GM19239 (cell line): ENCODE data around the gene SCNN1B.
A peak's percentile ranks its signal among the peaks of the same experiment; 100 is the strongest.
"Not testable (repeated sequence)": the region's sequence is repeated elsewhere in the genome, so short reads cannot be mapped to it uniquely, and the experiment has no call there.

Source experiments
- DNase-seq: peaks from one replicate; pipeline ENCODE4 v3.0.0; 2011; ENCODE audit warnings: low spot score; ENCODE audit not compliant: insufficient read length
- FAIRE-seq: peaks from 2 replicates; lab custom pipeline; 2011; peaks lifted over from hg19 to GRCh38; lab: Jason Lieb, UNC

Gene SCNN1B

DNA sequence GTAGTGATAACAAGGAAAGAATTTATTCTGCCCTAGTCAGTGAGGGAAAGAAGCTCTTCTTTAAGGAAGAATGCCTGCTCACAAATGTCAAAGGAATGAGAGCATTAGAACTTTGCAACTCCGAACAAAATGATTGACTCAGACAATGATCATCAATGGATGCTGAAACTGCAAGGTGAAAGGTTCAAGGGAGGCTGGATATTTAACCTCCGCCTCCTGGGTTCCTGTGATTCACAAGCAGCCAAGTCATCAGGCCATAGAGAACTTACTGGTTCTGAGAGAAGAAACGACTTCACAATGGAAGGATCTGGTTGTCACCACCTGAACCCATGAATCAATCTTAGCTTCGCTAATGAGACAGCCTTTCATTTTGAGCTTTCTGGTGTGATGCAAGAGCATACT, 16.0 kb upstream of the SCNN1B start:
- DNase-seq, result no peak
- no peak for FAIRE-seq

DNA sequence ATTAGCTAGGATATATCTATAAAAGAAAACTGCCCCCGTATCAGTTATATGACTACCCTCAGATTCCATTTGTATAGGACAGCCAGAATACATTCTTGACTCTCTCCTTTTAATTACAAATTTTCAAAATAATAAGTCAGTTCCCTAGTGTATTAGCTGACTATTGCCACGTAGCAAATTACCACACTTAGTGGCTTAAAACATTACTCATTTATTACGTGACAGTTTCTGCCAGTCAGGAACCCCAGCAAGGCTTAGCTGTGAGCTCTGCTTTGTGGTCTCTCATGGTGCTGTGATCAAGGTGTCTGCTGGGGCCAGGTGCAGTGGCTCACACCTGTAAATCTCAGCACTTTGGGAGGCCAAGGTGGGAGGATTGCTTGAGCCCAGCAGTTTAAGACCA, 13.9 kb upstream of the SCNN1B start:
- FAIRE-seq, result no peak

DNA sequence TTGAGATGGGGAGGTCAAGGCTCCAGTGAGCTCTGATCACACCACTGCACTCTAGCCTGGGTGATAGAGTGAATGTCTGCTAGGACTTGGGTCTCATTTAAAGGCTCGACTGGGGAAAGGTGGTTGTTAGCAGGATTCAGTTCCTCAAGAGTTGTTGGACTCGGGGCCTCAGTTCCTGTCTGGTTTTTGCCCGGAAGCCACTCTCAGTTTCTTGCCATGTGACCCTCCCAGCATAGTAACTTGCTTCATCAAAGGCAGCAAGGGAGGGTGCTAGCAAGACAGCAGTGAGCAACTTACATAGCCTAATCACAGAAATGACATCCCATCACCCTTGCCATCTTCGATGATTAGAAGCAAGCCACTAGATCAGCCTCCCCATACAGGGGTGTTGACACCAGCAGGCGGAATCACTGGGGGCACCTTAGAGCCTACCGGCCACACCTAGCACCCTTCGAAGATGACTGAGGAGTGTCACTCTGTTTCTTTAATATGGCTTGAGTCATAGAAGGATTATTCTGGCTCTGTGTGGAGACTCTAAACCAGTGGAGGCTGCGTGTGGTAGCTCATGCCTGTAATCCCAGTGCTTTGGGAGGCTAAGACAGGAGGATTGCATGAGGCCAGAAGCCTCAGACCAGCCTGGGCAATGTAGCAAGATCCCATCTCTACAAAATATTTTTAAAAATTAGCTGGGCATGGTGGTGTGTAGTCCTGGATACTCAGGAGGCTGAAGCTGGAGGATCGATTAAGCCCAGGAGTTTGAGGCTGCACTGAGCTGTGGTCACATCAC, 13.2 kb upstream of the SCNN1B start:
- FAIRE-seq (no peak), DNase-seq (no peak)

More for the DNA sequence above, 13.9 kb upstream of the SCNN1B start:
- DNase-seq, result no peak

DNA sequence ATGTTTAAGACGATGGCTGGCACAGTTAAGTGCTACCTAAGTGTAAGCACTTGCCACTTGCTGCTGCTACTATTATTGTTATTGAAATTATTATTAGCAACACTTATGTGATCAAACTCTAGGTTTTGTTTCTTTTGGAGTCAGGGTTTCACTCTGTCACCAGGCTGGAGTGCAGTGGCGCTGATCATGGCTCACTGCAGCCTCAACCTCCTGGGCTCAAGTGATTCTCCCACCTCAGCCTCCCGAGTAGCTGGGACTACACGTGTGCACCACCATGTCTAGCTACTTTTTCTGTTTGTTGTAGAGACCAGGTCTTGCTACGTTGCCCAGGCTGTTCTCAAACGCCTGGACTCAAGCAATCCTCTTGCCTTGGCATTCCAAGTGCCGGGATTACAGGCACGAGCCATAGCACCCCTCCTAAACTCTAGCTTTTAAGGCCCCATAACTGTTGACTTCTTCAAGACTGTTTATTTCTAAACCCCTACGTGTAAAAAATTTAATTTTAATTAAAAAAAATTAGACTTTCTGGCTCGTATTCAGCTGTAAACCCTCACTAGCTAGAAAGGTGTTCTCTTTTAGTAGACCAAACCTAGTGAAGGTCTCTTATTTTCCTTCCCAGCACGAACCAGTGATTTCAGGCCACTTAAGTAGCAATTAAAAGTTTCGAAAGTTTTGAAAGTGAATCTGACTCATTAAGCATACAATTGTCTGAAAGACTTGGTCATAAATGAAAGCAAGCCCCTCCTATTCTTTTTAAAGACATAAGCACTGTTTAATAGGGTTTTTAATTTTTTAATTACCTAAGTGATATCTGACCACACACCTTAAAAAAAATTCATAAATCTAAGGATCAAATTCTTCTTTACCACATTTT, 11.7 kb upstream of the SCNN1B start:
- FAIRE-seq (peak; percentile 39), DNase-seq (no peak)

DNA sequence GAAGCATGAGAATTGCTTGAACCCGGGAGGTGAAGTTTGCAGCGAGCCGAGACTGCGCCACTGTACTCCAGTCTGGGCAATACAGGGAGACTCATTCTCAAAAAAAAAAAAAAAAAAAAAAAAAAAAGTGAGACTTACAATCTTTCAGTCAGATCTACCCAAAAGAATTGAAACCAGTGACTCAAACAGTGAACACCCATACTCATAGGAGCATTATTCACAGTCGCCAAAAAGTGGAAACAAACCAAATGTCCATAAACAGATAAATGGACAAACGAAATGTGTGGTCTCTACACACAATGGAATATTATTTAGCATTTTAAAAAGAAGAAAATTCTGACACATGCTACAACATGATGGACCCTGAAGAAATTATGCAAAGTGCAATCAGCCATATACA, 9.1 kb upstream of the SCNN1B start:
- DNase-seq (no peak), FAIRE-seq (peak; percentile 75)

DNA sequence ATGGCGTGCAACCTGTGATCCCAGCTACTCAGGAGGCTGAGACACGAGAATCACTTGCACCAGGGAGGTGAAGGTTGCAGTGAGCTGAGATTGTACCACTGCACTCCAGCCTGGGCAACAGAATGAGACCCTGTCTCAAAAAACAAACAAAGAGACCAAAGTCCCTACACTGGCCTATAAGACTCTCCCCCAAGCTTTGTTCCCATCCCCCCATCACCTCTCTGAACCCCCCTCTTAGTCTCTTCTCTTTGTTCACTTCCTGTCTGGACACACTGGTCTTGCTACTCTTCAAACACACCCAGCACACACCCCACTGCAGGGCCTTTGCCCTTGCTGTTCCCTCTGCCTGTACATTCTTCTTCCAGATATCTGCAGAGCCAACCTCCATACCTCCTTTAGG, 7.8 kb upstream of the SCNN1B start:
- no peak for FAIRE-seq

DNA sequence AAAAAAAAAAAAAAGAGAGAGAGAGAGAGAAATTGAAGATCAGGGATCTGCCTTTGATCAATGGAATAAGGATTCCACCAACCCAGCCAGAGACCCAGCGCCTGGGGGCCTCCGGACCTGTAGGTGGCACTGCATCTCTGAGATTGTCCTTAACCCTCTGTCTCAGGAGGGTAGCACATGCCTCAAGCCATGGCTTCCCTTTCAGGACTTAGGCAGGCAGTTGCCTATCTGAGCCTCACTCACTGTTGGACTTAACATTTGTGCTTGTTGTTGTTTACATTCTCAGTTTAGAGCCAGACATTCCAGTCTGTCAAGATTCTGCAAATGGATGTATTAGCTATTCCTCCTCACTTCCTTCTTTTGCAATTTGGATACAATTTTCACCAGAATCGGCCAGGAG, 5.1 kb upstream of the SCNN1B start:
- DNase-seq, result peak; percentile 44
- peak; percentile 83 for FAIRE-seq

More for the DNA sequence above, 7.8 kb upstream of the SCNN1B start:
- no peak for DNase-seq

DNA sequence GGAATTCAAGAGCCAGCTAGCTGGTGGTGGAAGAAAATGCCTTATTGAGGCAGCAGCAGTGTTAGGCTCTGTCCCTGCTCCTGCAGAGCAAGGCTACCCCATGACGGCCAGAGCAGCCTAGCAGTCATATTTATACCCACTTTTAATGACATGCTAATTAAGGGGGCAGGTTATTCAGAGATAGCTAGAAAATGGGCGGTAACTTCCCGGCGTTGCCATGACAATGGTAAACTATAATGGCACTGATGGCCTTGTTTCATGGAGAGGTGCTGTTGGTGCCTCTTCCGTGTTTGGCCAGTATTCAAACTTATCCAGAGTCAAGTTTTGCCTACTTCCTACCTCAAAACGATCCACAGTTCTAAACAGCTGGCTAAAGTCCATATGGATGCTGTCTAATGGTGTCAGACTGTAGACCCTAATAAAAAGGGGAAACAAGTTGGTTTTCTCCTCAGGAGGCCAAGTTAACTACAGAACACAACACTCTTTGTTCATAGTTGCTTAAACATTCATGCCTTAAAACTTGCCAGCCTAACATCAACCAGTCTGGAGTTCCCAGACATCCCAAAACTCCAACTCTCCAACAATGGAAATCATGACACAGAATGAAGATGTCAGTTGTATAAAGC, 3.7 kb upstream of the SCNN1B start:
- DNase-seq (no peak), FAIRE-seq (peak; percentile 57)

DNA sequence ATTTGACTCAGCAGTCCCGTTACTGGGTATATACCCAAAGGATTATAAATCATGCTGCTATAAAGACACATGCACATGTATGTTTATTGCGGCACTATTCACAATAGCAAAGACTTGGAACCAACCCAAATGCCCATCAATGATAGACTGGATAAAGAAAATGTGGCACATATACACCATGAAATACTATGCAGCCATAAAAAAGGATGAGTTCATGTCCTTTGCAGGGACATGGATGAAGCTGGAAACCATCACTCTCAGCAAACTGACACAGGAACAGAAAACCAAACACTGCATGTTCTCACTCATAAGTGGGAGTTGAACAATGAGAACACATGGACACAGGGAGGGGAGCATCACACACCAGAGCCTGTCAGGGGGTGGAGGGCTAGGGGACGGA, 2.3 kb upstream of the SCNN1B start:
- not testable (repeated sequence) for DNase-seq, FAIRE-seq

DNA sequence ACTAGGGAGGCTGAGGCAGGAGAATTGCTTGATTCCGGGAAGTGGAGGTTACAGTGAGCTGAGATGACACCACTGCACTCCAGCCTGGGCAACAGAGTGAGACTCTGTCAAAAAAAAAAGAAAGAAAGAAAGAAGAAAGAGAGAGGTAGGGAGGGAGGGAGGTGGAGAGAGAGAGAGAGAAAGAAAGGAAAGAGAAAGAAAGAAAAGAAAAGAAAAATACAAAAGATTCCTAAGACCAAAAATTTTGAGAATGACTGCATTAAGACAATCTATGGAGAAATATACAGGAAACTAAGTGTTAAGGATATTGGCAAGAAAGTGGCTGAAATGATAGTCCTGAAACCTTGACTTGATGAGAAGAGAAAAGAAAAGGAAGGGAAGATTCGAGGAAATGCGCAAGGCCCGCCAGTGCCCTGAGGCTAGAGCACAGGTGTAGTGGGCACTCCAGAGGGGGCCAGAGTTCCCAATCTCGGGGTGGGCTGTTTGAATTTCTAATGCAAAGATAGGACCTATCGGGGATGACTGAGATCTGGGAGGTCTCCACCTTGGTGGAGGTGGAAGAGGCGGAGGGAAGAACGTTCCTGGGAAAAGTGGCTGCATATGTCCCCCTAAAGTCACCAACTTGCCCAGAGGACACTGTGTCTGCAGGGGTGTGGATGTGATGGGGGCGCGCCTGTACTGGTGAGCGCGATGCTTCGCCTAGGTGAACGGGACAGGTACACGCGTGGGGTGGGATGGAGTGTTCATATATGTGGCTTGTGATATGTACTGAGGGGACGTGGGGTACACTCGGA, 654 bp upstream of the SCNN1B start:
- no peak for FAIRE-seq
- no peak for DNase-seq

DNA sequence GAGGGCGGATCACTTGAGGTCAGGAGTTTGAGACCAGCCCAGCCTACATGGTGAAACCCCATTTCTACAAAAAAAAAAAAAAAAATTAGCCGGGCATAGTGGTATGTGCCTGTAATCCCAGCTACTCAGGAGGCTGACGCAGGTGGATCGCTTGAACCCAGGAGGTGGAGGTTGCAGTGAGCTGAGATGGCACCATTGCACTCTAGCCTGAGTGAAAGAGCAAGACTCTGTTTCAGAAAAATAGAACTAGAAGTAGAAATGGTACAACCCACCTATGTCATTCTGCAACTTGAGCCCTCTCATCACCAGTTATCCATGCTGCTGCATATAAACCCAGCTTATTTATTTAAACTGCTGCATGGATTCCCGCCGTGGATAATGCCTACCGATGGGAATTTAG, 1.6 kb downstream of the SCNN1B start:
- no peak for FAIRE-seq

DNA sequence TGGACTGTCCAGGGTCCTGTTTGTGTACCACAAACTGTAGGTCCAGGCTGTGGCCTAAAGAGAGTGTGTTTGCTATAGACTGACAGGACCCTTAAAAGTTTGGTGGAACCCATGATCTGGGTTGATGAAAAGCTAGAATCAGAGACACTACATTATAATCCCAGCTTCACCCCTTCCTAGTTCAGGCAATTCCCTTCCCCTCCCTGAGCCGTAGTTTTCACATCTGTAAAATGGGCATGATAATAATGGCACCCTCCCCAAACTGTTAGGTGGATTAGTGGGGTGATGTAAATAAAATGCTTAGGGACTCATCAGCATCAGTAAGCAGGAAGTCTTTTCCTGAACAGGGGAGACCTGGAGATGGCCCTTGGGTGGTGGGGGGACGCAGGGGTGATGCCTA, 2.5 kb downstream of the SCNN1B start:
- no peak for DNase-seq
- FAIRE-seq, result no peak

More for the DNA sequence above, 1.6 kb downstream of the SCNN1B start:
- DNase-seq, result no peak

DNA sequence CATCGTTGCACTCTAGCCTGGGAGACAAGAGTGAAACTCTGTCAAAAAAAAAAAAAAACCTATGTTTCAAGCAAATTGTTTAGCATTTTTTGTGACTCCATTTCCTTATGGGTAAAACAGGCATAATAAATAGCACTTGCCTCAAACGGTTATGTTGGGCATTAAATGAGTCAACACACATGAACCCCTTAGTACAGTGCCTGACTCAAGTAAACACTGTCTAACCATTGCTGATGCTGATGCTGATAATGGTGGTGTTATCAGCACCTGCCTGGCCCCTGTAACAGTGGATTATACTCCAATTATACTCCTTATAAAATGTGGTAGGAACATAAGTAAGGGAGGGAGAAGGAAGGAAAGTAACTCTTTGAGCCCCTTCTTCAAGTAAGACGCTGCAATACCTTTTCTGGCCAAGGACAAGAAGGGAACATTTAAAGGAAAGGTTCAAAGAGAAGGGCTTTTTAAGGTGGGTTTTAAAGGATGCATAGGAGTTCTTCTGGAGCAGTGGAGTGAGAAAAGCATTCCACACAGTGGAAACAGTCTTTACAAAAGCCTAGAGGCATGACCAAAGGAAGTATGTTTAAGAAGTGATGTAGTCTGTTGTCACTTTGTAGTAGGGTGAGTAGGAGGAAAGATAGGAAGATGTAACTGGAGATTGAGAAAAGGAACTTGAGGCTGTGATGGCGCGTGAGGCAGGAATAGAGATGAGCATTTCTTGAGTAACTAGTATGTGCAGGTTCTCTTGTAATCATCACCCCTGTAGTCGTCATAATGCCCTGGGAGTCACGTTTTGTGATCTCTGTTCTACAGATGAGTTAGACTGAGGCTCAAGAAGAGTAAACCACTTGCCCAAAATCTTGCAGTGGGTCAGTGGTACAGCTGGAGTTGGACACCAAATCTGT, 4.3 kb downstream of the SCNN1B start:
- DNase-seq, result no peak
- FAIRE-seq, result no peak

DNA sequence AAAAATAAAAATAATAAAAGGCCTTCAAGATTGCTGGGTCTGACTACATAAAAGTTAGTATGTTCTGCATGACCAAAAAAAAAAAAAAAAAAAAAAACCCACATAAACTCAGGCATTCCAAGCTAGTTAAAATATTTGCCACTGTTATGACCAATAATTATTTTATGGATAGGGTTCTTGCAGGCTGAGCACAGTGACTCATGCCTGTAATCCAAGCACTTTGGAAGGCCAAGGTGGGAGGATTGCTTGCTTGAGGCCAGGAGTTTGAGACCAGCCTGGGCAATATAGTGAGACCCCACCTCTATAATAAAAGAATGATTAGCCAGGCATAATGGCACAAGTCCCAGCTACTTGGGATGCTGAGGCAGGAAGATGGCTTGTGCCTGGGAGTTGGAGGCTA, 8.1 kb downstream of the SCNN1B start:
- FAIRE-seq, result no peak
- no peak for DNase-seq

DNA sequence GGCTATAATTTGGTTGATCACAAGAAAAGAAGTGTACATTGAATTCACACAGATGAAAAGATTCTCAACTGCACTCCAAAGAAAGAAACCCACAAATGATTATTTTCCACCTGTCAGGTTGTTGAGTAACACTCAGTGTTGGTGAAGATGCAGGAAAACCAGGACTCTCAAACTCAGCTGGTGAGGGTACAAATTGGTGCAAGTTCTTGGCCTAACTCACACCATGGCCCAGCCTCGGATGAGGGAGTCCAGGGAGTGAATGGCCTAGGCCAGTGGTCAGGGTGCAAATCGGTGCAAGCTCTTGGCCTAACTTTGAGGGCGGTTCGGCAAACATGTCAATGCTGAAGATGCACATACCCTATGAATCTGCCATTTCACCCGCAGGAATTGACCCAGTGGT, 8.6 kb downstream of the SCNN1B start:
- DNase-seq, result no peak

DNA sequence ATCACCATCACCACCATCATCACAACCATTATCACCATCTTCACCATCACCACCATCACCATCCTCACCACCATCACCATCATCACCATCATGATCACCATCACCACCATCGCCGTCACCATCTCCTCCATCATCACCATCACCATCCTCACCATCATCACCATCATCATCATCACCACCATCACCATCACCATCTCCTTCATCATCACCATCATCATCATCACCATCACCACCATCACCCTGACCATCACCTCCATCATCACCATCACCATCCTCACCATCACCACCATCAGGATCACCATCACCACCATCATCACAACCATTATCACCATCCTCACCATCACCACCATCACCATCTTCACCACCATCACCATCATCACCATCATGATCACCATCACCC, 14.1 kb downstream of the SCNN1B start:
- no peak for DNase-seq
- no peak for FAIRE-seq

More for the DNA sequence above, 8.6 kb downstream of the SCNN1B start:
- no peak for FAIRE-seq

DNA sequence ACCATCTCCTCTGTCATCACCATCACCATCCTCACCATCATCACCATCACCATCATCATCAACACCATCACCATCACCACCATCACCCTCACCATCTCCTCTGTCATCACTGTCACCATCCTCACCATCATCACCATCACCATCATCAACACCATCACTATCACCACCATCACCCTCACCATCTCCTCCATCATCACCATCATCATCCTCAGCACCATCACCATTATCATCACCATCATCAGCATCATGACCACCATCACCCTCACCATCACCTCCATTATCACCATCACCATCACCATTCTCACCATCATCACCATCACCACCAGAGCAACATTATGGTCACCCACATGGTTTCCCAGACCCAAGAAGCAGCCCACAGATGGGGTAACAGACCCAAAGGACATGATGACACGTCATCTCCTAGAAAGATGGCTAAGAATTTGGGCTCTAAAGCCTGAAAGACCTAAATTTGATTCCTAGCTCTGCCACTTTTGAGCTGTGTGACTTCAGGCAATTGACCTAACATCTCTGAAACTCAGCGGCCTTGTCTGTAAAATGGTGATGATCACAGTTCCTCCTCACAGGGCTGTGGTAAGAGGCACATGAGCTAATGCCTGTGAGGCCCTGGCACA, 14.6 kb downstream of the SCNN1B start:
- DNase-seq, result no peak
- FAIRE-seq, result no peak

DNA sequence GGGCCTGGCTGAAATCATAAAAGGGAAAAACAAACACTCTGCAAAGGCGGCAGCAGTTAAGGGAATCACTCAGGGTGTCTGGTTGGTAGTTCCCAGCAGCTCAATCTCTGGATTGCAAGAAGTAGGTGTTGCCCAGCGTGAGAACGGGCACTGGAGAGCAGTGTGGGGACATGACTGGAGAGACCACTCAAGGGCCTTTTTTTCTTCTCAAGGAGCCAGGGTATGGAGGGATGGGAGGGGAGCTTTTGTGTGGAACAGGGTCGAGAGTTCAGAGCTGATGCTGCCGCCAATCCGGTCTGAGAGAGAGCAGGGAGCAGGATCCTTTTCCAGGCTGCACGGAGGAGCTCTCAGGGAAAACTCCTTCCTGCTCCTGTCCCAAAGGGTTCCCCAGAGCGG, 15.2 kb downstream of the SCNN1B start:
- FAIRE-seq, result no peak
- DNase-seq, result no peak

DNA sequence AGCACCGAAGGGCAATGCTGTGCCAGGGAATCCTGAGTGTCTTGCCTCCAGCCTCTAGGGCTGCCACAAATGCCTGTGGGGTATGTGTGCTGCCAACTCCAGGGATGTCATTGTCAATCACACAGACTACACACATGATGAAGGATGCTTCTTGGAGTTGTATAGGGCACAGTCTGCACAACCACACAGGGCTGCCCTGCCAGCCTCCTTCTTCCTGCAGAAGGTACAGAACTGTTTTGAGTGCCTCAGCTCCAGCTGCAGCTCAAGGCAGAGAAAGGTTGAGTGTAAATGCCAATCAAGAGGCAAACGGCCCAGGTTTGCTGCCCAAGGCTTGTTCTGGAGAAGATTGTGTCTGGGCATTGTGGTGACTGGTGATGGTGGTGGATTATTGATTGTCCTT, 15.6 kb downstream of the SCNN1B start:
- DNase-seq (no peak), FAIRE-seq (no peak)
